GM21360 (cell line): ENCODE data around the gene RCAN2.
A peak's percentile ranks its signal among the peaks of the same experiment; 100 is the strongest.

ENCODE experiments used
- ATAC-seq: cut with Tn5 transposase; IDR thresholded peaks from one replicate; pipeline ENCODE4 v1.9.1; 2021; ENCODE audit warnings: mild to moderate bottlenecking, moderate library complexity; ENCODE audit not compliant: unreplicated experiment

The RCAN2 gene

DNA sequence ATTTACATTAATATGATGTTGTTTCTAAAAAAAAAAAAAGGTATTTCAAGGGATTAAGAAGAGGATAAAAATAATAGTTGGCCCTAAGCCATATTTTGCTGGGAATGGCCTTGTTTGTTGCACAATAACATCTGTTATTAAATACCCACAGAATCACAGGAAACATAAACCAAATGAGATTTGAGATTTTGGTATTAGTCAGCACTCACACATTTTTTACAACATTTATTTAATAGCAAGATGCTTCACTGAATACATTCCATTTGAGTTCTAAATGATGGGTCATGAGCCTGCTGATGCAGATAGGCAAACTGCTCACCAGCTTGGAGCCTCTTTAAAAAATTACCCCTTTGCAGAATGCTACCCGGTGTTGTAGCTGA, 227.6 kb downstream of the RCAN2 start:
- ATAC-seq, result no peak

DNA sequence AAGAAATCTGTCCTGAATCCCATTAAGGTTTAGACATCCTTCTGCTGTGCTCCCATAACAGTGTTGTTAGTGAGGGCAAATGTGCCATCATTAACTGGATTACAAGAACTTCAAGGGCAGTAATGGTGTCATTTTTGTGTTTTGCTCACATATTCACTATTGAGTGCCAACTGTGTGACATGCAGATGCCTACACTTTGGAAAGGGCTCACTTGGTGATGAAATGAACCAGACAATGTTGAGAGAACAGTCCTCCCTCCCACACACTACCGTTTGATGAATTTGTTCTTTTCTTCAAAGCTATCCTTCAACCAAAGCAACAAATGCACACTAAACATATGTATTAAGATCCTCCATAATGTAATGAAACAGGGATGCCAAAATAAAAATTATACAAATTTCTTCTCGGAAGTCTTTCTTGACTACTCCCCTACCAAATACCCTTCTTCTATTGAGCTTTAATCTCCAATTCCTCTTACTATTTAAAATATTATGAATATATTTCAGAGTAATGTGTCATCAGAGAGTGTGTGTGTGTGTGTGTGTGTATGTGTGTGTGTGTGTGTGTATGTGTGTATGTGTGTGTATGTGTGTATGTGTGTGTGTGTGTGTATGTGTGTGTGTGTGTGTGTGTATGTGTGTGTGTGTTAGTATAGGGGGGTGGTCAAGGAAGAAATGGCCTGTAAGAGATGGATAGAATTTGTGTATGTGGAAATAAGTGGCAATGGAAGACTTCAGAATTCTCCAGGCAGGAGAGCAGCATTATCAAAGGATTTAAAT, 228.1 kb downstream of the RCAN2 start:
- ATAC-seq, result no peak

DNA sequence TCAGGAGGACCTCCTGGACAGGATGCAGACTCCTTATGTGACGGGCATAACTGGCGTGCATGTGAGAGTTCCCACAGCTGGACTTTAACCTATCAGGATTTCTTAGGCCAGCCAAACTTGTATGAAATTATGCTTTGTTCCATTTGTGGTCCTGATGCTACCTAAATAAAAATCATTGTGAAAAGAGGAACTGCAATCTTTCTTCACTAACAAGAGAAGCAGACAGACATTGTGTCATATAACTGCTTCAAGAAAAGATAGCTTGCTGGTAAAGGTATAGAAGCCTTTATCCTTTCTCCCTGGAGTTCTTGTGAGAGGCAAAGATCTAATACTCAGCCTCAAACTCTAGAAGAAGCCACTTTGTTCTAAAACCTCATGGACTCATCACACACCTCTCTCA, 233.0 kb downstream of the RCAN2 start:
- no peak for ATAC-seq

DNA sequence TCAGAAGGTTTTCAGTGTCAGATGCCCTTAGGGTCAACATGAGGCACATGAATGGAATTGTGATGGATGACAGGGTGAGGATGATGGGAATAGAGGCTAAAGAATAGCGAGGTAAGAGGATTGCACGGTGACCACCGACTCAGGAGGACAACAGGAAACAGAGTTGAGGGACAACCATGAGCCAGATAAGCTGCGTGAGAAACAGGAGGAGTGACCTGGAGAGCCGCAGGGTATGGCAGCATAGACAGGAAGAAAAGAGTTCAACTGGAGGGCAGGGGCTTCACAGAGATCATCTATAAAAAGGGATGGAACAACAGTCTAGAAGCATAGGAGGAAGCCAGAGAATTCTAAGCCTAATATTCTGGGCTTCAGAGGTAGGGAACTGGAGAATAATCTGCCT, 235.7 kb downstream of the RCAN2 start:
- ATAC-seq, result no peak

DNA sequence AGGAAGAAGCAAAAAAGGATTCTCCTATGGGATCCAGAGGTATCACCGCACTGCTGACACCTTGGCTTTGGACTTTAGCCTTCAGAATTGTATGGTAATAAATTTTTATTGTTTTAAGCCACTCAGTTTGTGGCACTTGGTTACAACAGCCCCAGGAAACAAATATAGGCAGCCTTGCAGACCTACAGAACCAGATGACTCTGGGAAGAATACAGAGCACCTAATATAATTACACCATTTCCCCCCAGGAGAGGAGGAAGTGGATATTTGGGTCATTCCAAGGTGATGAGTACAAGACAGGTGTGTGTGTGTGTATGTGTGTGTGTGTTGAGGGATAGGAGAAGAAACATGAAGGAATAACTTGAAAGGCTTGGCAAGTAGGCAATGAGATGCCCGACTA, 236.3 kb downstream of the RCAN2 start:
- no peak for ATAC-seq

DNA sequence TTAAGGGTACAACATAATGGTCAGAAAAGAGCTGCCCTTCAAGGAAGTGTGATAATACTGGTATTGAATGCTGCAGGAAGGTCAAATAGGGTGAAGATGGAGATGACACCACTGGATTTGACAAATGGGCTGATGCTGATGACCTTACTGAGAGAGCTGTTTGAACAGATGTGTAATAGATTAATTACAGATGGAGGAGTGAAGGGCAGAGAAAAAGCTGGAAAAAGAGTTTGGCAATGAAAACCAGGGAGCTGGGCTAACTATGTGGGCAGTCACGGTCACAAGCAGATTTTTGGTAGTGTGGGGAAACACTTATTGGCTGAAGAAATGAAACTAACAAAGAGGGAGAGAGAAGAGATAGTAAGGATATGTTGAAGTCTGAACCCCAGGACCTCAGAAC, 236.9 kb downstream of the RCAN2 start:
- ATAC-seq, result no peak

DNA sequence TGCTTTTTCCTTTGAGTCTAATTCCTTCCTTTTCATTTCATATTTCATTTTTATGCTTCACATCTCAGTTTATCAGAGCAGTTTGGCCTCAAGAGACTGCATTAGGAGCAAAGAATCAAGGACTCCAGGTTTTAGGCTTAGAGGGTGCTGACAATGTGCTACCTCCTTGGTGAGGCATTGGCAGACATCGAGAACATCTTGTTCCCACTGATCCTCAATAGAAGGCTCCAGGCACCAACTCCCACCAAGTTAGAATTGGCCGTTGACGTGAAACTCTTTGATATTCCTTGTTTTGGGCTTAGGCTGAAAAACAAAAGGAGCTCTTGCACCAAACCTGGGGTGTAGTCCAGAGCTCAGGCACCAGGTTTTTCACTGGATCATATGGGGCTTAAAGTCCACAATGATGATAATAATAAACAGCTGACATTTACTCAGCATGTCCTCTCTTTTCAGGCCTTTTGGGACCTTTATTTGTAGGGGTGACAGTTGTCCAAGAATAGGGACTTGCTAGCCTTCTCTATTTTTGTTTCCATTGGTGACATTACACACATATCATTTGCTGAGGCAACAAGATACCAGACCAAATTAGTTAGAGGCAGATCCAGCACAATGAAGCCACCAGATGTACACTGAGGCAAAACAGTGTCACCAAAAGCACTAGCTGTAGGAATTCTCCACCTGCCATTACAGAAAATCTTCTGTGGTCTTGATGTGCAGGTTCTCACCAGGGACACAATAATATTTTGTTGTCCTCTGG, 239.5 kb downstream of the RCAN2 start:
- ATAC-seq, result no peak

DNA sequence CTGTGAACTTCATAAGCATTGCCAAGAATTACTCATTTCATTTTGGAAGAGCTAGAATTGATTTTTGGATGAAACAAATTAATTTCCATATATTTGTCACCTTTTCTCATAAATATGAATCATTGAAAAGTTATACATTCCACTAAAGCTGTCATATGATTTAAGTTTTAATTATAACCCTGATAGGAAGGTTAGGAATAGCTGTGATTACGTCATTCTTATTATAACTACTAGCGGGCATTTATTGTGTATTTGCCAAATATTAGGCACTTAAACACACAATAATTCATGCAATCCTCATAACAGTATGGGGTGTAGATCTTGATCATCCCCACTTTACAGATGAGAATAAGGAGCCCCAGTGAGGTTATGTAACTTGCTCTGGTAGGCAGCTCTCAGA, 243.1 kb downstream of the RCAN2 start:
- no peak for ATAC-seq

DNA sequence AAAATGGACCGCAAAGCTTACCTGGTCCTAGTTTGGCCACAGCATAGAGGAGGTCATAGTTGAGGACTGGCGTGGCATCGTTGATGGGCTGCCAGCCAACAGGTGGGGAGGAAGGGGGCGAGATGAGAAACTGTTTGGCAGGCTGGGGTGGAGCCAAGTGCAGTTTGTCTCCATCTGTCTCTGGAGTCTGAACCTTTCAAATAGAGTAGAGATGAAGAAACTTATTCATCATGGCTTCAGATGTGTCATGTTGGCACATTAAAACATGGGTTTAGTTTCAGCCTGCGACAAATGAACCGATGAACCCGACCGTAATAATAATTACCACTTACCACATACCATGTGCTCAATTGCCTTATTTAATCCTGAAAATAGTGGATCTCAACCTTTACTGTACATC, 244.5 kb downstream of the RCAN2 start:
- no peak for ATAC-seq

DNA sequence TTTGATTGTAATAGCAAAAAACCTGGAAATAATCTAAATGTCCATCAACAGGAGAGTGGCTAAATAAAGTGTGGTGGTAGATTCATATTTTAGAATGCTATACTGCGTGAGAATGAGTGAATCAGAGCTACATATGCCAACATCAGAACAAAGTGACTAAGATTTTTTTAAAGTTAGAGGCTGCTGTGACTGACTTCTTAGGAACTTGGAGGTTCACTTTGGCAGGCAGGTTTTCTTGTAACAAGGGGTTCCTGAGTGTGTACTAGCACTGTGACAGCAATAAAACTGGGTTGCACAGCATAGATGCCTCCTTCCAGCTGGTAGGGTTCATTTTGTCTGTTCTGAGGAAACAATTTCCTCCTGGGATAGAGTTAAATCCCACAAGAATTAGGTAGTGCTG, 245.2 kb downstream of the RCAN2 start:
- ATAC-seq, result no peak

DNA sequence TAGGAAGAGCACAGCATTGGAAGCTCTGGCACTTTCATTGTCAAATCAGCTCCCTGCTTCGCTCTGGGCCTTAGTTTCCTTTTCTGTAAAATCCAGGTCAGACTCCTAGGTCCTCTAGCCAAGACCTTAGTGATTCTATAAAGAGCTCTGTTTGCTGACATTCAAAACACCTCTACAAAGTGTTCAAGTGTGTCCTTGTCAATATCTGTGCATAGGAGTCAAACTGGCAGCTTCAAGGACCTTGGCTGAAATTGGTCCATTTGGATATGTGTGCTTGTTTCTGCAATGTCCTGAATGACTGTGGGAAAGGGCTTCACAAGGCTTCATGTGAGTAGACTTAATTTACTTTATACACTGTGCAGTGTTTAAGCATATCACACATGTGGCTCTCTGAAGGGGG, 246.6 kb downstream of the RCAN2 start:
- ATAC-seq, result no peak

DNA sequence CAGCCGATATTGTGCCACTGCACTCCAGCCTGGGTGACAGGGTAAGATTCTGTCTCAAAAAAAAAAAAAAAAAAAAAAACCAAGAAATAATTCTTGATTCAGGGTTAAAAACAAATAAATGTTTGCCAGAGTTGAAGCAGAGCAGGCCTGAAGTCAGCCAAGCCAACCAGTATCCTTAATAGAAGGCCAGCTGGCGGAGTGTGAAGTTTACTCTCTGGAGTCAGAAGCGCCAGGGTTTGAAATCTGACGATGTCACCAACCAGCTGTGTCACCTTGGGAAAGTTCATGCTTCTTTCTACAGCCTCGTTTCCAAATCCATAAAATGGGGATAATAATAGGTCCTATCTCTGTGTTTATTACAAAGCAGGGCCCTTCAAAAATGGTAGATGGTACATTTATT, 247.5 kb downstream of the RCAN2 start:
- no peak for ATAC-seq

DNA sequence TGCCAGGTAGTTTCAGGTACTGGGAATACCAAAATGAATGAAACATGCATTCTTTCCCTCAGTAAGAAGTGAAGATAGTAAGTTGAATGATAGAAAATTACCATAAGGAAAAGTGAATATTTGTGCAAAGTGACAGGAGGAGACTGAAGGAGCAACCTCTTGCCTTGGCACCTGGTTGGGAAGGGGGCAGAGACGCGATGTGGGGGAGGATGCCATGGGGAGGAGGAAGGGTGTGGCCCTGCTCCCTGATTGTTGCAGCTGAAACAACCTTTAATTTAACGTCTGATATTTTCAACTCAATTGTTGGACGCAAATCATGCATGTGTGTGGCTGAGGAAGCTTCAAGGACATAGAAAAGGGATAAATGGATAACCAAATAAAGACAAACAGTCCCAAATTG, 248.3 kb downstream of the RCAN2 start:
- ATAC-seq, result no peak

DNA sequence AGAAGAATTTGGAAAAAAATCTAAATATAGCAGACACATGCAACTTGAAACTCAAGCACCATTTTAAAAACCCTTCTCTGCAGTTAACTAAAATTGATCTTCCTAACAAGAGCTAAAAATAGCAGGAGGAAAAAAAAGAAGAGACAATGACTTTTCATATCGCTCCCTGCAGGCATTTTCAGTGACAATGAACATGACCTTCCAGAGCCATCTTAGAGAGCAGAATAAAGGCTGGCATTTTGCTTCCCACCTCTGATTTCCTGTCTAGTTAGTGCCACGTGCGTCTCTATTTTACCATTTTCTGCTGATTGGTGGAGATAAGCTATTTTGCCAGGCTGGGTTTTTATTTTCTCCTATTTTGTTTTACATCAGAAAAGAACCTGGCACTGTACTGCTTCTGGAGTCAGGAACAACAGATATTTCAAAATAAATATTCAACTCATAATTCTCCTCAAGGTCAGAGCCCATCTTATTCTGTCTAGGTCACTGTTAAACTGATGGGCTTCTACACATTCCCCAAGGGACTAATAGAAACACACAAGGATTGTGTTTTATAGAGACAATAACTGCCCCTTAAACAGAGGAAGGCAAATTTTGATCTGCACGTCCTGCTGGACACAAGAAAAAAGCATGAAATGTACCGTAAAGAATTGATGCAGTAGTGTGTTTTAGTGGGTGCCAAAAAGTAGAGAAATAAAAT, 250.2 kb downstream of the RCAN2 start:
- ATAC-seq, result no peak

DNA sequence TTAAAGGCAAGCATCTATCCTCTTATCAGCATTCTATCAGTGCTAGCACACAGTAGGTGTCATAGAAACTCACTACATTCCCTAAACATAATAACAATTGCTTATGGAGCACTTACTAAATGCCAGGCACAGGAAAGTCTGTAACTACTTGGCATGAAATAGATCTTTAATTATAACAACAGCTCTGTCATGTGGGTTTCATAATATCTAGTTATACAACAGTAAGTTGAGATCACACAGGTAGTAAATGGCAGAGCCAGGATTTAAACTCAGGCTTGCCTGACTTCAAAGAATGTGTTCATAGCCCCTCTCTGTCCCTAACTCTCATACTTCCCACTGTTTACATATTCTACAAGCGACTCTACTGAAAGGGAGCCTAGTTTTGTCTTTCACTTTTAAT, 254.5 kb downstream of the RCAN2 start:
- no peak for ATAC-seq

DNA sequence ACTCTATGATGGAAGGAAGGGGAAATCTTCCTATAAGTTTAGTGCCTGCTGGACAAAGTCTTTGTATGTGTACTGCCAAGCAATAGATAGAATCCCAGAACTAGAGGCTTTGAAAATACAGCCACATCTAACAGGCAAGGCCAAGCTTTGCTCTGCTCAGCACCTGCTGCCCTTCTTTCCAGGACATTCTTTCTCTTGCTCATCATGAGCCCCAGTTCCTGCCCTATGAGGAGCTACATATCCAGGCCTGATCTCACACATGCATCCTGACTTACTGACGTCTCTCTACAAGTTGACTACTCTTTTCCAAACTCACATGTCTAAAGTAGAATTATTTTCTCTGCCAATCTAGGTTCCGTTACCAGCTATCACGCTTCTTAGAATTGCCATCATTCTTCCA, 256.0 kb downstream of the RCAN2 start:
- ATAC-seq, result no peak

DNA sequence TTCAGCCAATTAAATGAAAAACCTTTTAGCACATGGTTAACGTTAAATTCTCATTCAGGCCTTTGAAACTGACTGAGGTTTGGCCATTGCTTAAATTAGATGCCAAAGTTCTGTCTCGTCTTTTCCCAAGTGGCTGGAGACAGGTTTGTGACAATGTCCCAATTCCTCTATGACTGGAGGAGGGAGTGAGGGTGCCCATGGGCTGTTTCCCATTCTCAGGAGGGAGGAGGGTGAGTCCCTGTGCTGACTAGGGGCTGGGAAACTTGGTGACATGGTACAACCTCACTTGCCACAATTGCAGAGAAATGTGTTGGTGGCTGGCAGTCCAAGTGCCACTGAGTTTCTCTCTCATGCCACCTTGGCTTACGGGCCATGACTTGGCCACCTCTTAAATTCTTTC, 256.5 kb downstream of the RCAN2 start:
- ATAC-seq, result no peak

DNA sequence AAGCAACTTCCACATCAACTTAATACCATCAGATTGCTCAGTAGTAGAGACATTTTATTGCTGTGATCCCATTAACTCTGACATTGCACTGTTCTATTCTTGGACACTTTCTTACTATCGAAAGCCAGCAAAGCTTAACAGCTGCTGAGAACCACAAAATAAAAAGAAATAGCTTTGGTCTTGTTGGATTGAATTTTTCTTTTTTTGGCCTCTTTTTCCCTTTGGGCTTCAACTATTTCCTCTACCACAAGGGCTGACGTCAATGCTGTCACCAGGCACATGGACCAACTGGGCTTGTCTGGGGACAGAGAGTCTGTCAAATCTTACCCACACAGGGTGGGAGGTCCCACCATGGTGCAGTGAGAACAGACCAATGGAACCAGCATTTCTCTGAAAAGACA, 257.1 kb downstream of the RCAN2 start:
- ATAC-seq, result no peak

DNA sequence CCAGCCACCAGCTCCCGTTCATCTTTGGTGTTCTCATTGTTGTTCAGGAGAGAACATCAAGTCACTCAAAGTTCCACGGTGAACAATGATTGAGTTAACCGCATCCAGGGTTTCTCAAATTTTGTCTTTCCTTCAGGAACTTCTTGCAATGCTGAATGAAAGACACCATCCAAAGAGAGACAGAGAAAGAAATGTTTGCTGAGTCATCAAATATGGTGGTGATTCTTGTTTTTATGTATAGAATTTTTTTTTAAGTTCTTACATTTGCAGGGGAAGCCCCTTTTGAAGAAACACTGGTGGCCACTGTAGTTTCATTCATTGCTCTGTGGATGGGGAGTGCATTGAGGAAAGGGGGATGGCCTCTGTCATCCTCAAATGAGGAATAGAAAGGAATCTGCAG, 258.1 kb downstream of the RCAN2 start:
- no peak for ATAC-seq

DNA sequence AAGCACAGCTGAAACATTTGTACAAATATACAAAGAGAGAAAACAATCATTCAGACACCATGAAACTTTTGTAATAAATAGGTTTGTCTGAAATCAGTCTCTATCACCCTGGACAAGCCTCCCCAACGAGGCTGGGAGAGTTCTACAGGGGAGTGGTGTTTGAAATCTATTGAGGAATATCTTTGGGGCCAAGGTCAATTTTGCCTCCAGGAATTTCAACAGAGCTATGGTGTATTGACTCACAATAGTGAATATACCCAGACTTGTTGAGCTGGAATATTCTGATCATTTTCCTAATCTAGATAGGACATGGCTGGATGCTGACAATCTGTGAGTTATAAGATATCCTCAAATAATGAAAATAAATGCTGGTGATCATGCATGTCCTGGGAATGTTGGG, 269.0 kb downstream of the RCAN2 start:
- ATAC-seq, result no peak

DNA sequence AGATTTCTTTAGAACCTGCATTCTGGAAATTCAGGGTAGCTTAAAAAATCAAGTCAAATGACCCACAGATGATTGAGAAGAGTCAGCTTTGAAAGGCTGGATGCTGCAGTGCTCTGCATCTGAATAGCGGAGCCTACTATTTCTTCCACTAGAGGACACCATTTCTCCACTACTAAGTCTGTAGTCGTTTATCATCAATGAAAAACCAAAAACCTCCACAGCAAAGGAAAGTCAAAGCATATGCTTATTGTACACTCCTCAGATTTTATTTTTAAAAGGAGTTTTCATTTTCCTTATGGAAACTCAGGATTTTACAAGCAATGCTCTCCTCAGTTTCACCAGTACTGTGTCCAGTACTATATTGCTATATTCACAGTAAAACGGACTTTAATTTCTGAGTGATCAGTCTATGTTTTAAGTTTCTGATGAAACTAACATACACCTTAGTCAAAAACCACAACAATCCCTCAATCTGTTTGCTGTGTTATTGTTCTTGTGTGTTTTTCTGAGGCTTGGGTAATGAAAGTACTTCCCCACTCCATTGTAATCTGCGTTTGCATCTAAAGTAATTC, 269.9 kb downstream of the RCAN2 start:
- peak; percentile 44 for ATAC-seq
